Keratinocyte (primary cell): Measurements from ENCODE around the gene FBXO15. TPM values are rescaled to one million over a fixed set of nuclear protein-coding genes. Genes with fewer than 3 reads are reported as not detected.

Experiments used
- DNase-seq: peaks from one replicate; pipeline ENCODE4 v3.0.0-alpha.2; 2011; ENCODE audit warnings: low read depth, missing footprints, low spot score
- FAIRE-seq: peaks from 2 replicates; lab custom pipeline; 2011; peaks lifted over from hg19 to GRCh38; lab: Jason Lieb, UNC
- H2AFZ ChIP-seq: 2 replicates; pipeline ENCODE4 v1.6.0; 2012; ENCODE audit warnings: low read length, control low read depth, inconsistent platforms; ENCODE audit not compliant: control insufficient read depth
- H3K27ac ChIP-seq: 2 replicates; pipeline ENCODE4 v1.5.1; 2011; ENCODE audit warnings: low read length; ENCODE audit not compliant: control insufficient read depth, insufficient read depth
- H3K27me3 ChIP-seq: 3 replicates; pipeline ENCODE4 v1.6.0; 2011; ENCODE audit warnings: low read length; ENCODE audit not compliant: control insufficient read depth, insufficient read depth; ENCODE audit errors: extremely low read depth
- H3K36me3 ChIP-seq, 2 experiments: 2 replicates in 1 of 2; 3 replicates in 1 of 2; pipeline ENCODE4 v1.5.1; 2011; ENCODE audit warnings: low read length in 2 of 2, mild to moderate bottlenecking in 1 of 2; ENCODE audit not compliant: control insufficient read depth in 2 of 2, insufficient read depth in 2 of 2; ENCODE audit errors: extremely low read depth in 1 of 2
- H3K4me1 ChIP-seq: 3 replicates; pipeline ENCODE4 v1.5.1; 2011; ENCODE audit warnings: low read length; ENCODE audit not compliant: control insufficient read depth, insufficient read depth; ENCODE audit errors: extremely low read depth
- H3K4me2 ChIP-seq: 3 replicates; pipeline ENCODE4 v1.6.0; 2011; ENCODE audit warnings: low read depth, low read length; ENCODE audit not compliant: control insufficient read depth, insufficient read depth; ENCODE audit errors: extremely low read depth
- H3K4me3 ChIP-seq, 3 experiments: fragments of 200-600 bp in 1 of 3; sonication (generic) in 1 of 3; 2 replicates in 2 of 3; 3 replicates in 1 of 3; pipeline ENCODE4 v1.5.1; 2011 to 2016; ENCODE audit warnings: low read length in 3 of 3, mild to moderate bottlenecking in 3 of 3, control low read depth in 2 of 3, inconsistent platforms in 1 of 3, low read depth in 1 of 3, mixed read lengths in 1 of 3, mixed run types in 1 of 3, moderate library complexity in 1 of 3; ENCODE audit not compliant: control insufficient read depth in 2 of 3, insufficient read depth in 2 of 3; ENCODE audit errors: extremely low read depth in 1 of 3
- H3K79me2 ChIP-seq: 2 replicates; pipeline ENCODE4 v1.6.0; 2012; ENCODE audit warnings: low read length; ENCODE audit not compliant: control insufficient read depth, insufficient read depth
- H3K9ac ChIP-seq: 3 replicates; pipeline ENCODE4 v1.6.0; 2011; ENCODE audit warnings: low read length; ENCODE audit not compliant: control insufficient read depth, insufficient read depth; ENCODE audit errors: extremely low read depth
- H3K9me1 ChIP-seq: 3 replicates; pipeline ENCODE4 v1.6.0; 2011; ENCODE audit warnings: low read length; ENCODE audit not compliant: control insufficient read depth, insufficient read depth; ENCODE audit errors: extremely low read depth
- H3K9me3 ChIP-seq: 2 replicates; pipeline ENCODE4 v1.5.1; 2012; ENCODE audit warnings: low read depth, low read length; ENCODE audit not compliant: control insufficient read depth
- H4K20me1 ChIP-seq: 3 replicates; pipeline ENCODE4 v1.6.0; 2011; ENCODE audit warnings: low read length; ENCODE audit not compliant: control insufficient read depth, insufficient read depth; ENCODE audit errors: extremely low read depth
- CTCF ChIP-seq, 3 experiments: IDR thresholded peaks in 1 of 3; conservative IDR thresholded peaks in 1 of 3; optimal IDR thresholded peaks in 1 of 3; 2 replicates in 2 of 3; 3 replicates in 1 of 3; pipeline versions ENCODE3 to v1.5.1; 2011; ENCODE audit warnings: low read length in 3 of 3, mild to moderate bottlenecking in 3 of 3, moderate library complexity in 2 of 3, control low read depth in 1 of 3, inconsistent platforms in 1 of 3; ENCODE audit not compliant: insufficient read depth in 2 of 3; ENCODE audit errors: extremely low read depth in 1 of 3
- EZH2 ChIP-seq: IDR thresholded peaks from one replicate; pipeline ENCODE4 v1.6.1; 2012; ENCODE audit warnings: inconsistent platforms, mild to moderate bottlenecking, low read length, moderate library complexity
- dilution Hi-C: fragments of 300-500 bp; cut with MboI; formaldehyde crosslinking; loops from one replicate; pipeline ENCODE4 v1.7.0; 2020; ENCODE audit warnings: low sequenced_read_pairs; ENCODE audit not compliant: extremely low pct_ligation_motif_present
- polyA plus RNA-seq, 5 experiments: library from polyadenylated mRNA; depleted of rRNA in 3 of 5; stranded (reverse) in 3 of 5; stranded (forward) in 1 of 5; unstranded in 1 of 5; fragments of >200 nt; gene quantifications; 1 replicate in 1 of 5; 2 replicates in 3 of 5; 3 replicates in 1 of 5; pipeline versions ENCODE4 v1.2.1 to v1.2.3, GENCODE V29; 2011 to 2012; ENCODE audit warnings: missing spikeins in 2 of 5, low read depth in 1 of 5, low replicate concordance in 1 of 5

The FBXO15 gene
- polyA plus RNA-seq, 1 donor (not counting 4 experiments of a cell fraction or from before 2014, with no cell fraction given) = 0.26 TPM

DNA sequence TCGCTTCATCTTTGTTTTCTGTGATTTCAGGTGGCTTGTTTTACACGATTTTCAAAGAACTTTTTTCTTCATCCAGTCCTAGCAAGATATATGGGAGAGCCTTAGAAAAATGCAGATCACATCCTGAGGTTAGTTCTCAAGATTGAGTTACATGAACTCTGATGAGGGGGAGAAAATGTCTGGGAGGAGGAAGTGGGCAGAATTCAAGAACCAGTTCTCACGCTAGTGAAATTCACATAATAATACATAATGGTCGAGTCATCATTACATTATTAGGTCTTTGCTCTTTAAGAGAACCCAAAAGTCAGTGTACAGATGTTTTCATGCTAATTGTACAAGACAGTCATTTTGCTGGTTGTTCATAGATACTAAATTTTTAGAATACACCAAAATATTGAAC, 7.6 kb upstream of the FBXO15 start:
- Histone ChIP-seq H3K27me3 (no peaks in the 10 kb centered on the region), H3K36me3 (peaks cover 13 to 23% of the 10 kb centered on the region in 2 experiments), H3K9me1 (no peaks in the 10 kb centered on the region), H3K79me2 (peaks cover 49% of the 10 kb centered on the region), H2AFZ (no peak overlapping the region), H3K27ac (no peak overlapping the region), H3K4me3 (no peak overlapping the region), H3K4me1 (peaks cover 7% of the 10 kb centered on the region), H3K4me2 (no peak overlapping the region), H4K20me1 (no peaks in the 10 kb centered on the region), H3K9ac (no peak overlapping the region), H3K9me3 (no peaks in the 10 kb centered on the region)
- TF ChIP-seq EZH2 (no peak), CTCF (optimal IDR thresholded peaks at IDR 0.05 in 1 of 3, IDR thresholded peaks at IDR 0.05 in 1 of 3, conservative IDR thresholded peaks at IDR 0.05 in 1 of 3; ENCODE audit: extremely low read depth in 1 of 3, insufficient read depth in 2 of 3, low read length in 3 of 3) (no peak)
- FAIRE-seq (no peak), DNase-seq (no peak)
- dilution Hi-C loops = no loop called here

DNA sequence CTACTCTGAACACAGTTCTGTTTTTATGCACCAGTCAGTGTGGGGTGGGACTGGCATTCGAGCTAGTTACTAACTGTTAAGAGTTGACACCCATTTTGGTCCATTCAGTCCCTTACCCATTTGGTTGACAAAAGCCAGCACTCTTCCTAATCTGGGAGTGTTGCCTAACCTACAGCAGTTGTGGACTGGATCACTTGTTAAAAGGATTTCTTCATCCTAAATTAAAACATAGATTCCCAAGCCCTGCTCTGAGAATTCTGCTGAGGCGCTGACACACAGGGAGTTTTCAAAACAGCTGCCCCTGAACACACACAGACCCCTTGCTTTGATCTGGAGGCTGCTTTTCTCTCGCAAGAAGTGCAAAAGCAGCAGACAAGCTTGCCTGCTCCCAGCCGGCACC, 7.1 kb upstream of the FBXO15 start:
- Histone ChIP-seq H3K27ac (no peak overlapping the region), H3K9ac (no peak overlapping the region), H3K9me1 (peaks cover 2% of the 10 kb centered on the region), H3K9me3 (no peaks in the 10 kb centered on the region), H3K4me2 (no peak overlapping the region), H3K27me3 (no peaks in the 10 kb centered on the region), H2AFZ (no peak overlapping the region), H4K20me1 (no peaks in the 10 kb centered on the region), H3K4me3 (no peak overlapping the region), H3K4me1 (peaks cover 13% of the 10 kb centered on the region), H3K79me2 (peaks cover 54% of the 10 kb centered on the region), H3K36me3 (peaks cover 16 to 23% of the 10 kb centered on the region in 2 experiments)
- FAIRE-seq = no peak
- TF ChIP-seq EZH2 (no peak), CTCF (optimal IDR thresholded peaks at IDR 0.05 in 1 of 3, IDR thresholded peaks at IDR 0.05 in 1 of 3, conservative IDR thresholded peaks at IDR 0.05 in 1 of 3; ENCODE audit: extremely low read depth in 1 of 3, insufficient read depth in 2 of 3, low read length in 3 of 3) (no peak)
- dilution Hi-C loops = no loop called here
- DNase-seq = no peak
